ENCODE measurements around the gene MVB12B. TPM values are rescaled to one million over a fixed set of nuclear protein-coding genes. Genes with fewer than 3 reads are reported as not detected.
A peak's percentile ranks its signal among the peaks of the same experiment; 100 is the strongest.

Gene MVB12B
- polyA plus RNA-seq, 1 experiment, result 4.4 TPM

- no peak overlapping the region for H3K4me3 ChIP-seq (ENCODE audit: low read depth, low read length)
- no peak for DNase-seq (ENCODE audit: low read depth, low spot score)
- TF ChIP-seq CTCF (IDR thresholded peaks at IDR 0.05; ENCODE audit: low read depth, low read length), result no peak
- peaks cover 14% of the 10 kb centered on the region for H3K27me3 ChIP-seq (ENCODE audit: control insufficient read depth, insufficient read depth, low read length)
- ChIA-PET CTCF (interaction anchor here (1.0 to 1.2 kb wide), 2 partner anchors 10 to 200 kb away, joined by 3 read pairs; no protein-coding TSS in a partner anchor), POLR2A (no interaction called here)
- no peak overlapping the region for H3K27ac ChIP-seq (ENCODE audit: low read depth, low read length)
- H3K9me3 ChIP-seq (ENCODE audit: control insufficient read depth, insufficient read depth, low read length), result no peaks in the 10 kb centered on the region
Observed at GRCh38 chr9:126291925-126292324, 34.7 kb upstream of the MVB12B start.

- no peak for DNase-seq (ENCODE audit: low read depth, low spot score)
- POLR2A ChIA-PET, result no interaction called here
- Histone ChIP-seq H3K4me3 (ENCODE audit: low read depth, low read length) (no peak overlapping the region), H3K9me3 (ENCODE audit: control insufficient read depth, insufficient read depth, low read length) (no peaks in the 10 kb centered on the region), H3K27me3 (ENCODE audit: control insufficient read depth, insufficient read depth, low read length) (peaks cover 24% of the 10 kb centered on the region), H3K27ac (ENCODE audit: low read depth, low read length) (no peak overlapping the region)
- TF ChIP-seq CTCF (IDR thresholded peaks at IDR 0.05; ENCODE audit: low read depth, low read length), result no peak
- CTCF ChIA-PET, result interaction anchor here (1.3 kb wide), 1 partner anchor 9 kb away, joined by 4 read pairs; no protein-coding TSS in a partner anchor
Observed at GRCh38 chr9:126292736-126293521, 33.7 kb upstream of the MVB12B start.

GRCh38 chr9:126293522-126293889 is 33.1 kb upstream of the MVB12B start:
- DNase-seq (ENCODE audit: low read depth, low spot score), result no peak
- Histone ChIP-seq H3K27ac (ENCODE audit: low read depth, low read length) (no peak overlapping the region), H3K27me3 (ENCODE audit: control insufficient read depth, insufficient read depth, low read length) (peaks cover 30% of the 10 kb centered on the region), H3K9me3 (ENCODE audit: control insufficient read depth, insufficient read depth, low read length) (no peaks in the 10 kb centered on the region; the same call in 1 of the 2 replicates), H3K4me3 (ENCODE audit: low read depth, low read length) (no peak overlapping the region)
- ChIA-PET POLR2A (no interaction called here), CTCF (interaction anchor here (1.3 kb wide), 1 partner anchor 9 kb away, joined by 4 read pairs; no protein-coding TSS in a partner anchor)
- peak; percentile 25; the same call in 1 of the 2 replicates for TF ChIP-seq CTCF (IDR thresholded peaks at IDR 0.05; ENCODE audit: low read depth, low read length)

GRCh38 chr9:126294331-126295081 is 32.1 kb upstream of the MVB12B start:
- ChIA-PET POLR2A (no interaction called here), CTCF (interaction anchor here (1.3 kb wide), 1 partner anchor 8 kb away, joined by 4 read pairs; no protein-coding TSS in a partner anchor)
- TF ChIP-seq CTCF (IDR thresholded peaks at IDR 0.05; ENCODE audit: low read depth, low read length), result no peak
- no peak for DNase-seq (ENCODE audit: low read depth, low spot score)
- Histone ChIP-seq H3K27me3 (ENCODE audit: control insufficient read depth, insufficient read depth, low read length) (peaks cover 30% of the 10 kb centered on the region), H3K4me3 (ENCODE audit: low read depth, low read length) (no peak overlapping the region), H3K9me3 (ENCODE audit: control insufficient read depth, insufficient read depth, low read length) (no peaks in the 10 kb centered on the region; the same call in 1 of the 2 replicates), H3K27ac (ENCODE audit: low read depth, low read length) (no peak overlapping the region)

GRCh38 chr9:126295082-126295477 is 31.5 kb upstream of the MVB12B start:
- ChIA-PET CTCF (no interaction called here), POLR2A (no interaction called here)
- TF ChIP-seq CTCF (IDR thresholded peaks at IDR 0.05; ENCODE audit: low read depth, low read length), result no peak
- Histone ChIP-seq H3K9me3 (ENCODE audit: control insufficient read depth, insufficient read depth, low read length) (no peaks in the 10 kb centered on the region; the same call in 1 of the 2 replicates), H3K27ac (ENCODE audit: low read depth, low read length) (no peak overlapping the region), H3K27me3 (ENCODE audit: control insufficient read depth, insufficient read depth, low read length) (peaks cover 30% of the 10 kb centered on the region), H3K4me3 (ENCODE audit: low read depth, low read length) (no peak overlapping the region)
- DNase-seq (ENCODE audit: low read depth, low spot score), result no peak

Data from AG04450 (cell line).